IPS-15b (cell line): ENCODE results near the gene ENTR1.

Experiments
- H3K27me3 ChIP-seq: one replicate; pipeline ENCODE4 v1.6.1; 2013; ENCODE audit warnings: low read length; ENCODE audit not compliant: control insufficient read depth, insufficient read depth
- H3K36me3 ChIP-seq: one replicate; pipeline ENCODE4 v1.6.1; 2013; ENCODE audit warnings: low read length; ENCODE audit not compliant: control insufficient read depth, insufficient read depth
- H3K4me1 ChIP-seq: one replicate; pipeline ENCODE4 v1.6.1; 2013; ENCODE audit warnings: mild to moderate bottlenecking, low read length; ENCODE audit not compliant: control insufficient read depth, insufficient read depth
- H3K4me3 ChIP-seq: one replicate; pipeline ENCODE4 v1.5.1; 2013; ENCODE audit warnings: low read depth, low read length
- H3K9ac ChIP-seq: one replicate; pipeline ENCODE4 v1.6.1; 2013; ENCODE audit warnings: low read depth, mild to moderate bottlenecking, low read length
- H3K9me3 ChIP-seq: one replicate; pipeline ENCODE4 v1.6.1; 2013; ENCODE audit warnings: mild to moderate bottlenecking, low read length; ENCODE audit not compliant: control insufficient read depth, insufficient read depth

ENTR1 gene, protein sequence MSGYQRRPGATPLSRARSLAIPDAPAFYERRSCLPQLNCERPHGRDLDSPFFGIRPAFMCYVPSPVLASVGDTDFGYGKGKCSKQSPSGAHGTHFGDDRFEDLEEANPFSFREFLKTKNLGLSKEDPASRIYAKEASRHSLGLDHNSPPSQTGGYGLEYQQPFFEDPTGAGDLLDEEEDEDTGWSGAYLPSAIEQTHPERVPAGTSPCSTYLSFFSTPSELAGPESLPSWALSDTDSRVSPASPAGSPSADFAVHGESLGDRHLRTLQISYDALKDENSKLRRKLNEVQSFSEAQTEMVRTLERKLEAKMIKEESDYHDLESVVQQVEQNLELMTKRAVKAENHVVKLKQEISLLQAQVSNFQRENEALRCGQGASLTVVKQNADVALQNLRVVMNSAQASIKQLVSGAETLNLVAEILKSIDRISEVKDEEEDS

DNA sequence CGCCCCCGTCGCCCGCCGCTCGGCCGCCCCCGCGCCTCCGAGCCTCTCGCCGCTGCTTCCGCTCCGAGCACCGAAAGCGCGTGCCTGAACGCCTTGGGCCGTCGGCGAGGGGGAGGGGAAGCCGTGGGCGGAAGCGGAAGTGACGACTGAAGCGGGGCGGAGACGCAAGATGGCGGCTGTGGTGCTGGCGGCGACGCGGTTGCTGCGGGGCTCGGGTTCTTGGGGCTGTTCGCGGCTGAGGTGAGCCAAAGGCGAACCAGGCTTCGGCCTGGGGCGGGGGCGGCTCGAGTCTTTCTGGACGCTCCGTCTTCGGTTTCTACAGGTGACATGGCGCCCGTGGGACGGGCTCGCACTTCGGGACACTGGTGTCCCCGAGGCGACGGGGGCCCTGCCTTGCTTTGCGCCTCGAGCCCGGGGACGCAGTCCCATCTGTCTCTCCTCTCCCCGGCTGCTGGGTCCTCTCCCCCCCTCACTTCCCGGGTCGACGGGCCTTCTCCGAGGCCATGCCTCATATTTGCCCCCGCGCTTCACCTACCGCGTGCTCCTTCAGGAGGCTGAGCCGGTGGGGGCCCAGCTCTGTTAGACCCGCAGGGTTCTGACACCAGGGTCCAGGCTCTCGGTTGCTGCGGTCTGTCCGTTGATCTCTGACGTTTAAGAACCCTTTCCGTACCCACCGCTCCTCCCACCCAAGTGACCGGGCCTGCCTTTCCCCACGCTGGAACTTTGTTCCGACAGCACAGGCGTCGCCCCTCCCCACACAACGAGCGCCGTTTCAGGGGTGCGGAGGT lies at the start of gene ENTR1, which contains the start of gene PMPCA:
Gene ENTR1, minus strand, starts transcription at position 115 of the 788 bp plus-strand sequence. CDS start 217 bp downstream, outside the sequence.
Gene PMPCA, plus strand, starts transcription at position 159 of the 788 bp plus-strand sequence. Its CDS starts 11 bp downstream, at position 170.
- H3K9me3 ChIP-seq, result no peaks in the 10 kb centered on the region
- peaks cover 54% of the 10 kb centered on the region for H3K36me3 ChIP-seq
- H3K4me1 ChIP-seq, result peaks cover 4% of the 10 kb centered on the region
- no peaks in the 10 kb centered on the region for H3K27me3 ChIP-seq
- peak within 1 kb of the TSS; percentile 94 for H3K4me3 ChIP-seq
- H3K9ac ChIP-seq, result peak within 1 kb of the TSS; percentile 96

DNA sequence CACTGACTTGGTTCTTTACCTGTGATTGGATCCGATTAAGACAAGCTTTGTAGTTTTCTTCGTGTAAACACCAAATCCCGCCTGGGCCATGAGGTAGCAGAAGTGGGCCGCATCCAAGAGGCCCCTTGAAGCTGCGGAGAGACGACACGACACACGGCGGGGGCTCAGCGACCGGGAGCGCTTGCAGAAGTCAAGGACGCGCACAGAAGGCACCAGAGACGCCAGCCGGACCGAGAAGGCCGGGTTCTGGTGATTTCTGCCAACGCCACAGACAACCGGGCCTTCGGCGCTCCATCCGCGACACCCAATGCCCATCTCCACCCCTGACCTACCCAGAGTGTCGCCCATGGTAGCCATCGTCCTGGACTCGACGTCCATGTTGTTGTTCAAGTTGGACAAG lies 49.0 kb upstream of the ENTR1 start:
- no peaks in the 10 kb centered on the region for H3K4me1 ChIP-seq
- H3K9me3 ChIP-seq, result no peaks in the 10 kb centered on the region
- H3K36me3 ChIP-seq, result peaks cover 81% of the 10 kb centered on the region
- no peak overlapping the region for H3K4me3 ChIP-seq
- H3K9ac ChIP-seq, result no peak overlapping the region
- no peaks in the 10 kb centered on the region for H3K27me3 ChIP-seq

DNA sequence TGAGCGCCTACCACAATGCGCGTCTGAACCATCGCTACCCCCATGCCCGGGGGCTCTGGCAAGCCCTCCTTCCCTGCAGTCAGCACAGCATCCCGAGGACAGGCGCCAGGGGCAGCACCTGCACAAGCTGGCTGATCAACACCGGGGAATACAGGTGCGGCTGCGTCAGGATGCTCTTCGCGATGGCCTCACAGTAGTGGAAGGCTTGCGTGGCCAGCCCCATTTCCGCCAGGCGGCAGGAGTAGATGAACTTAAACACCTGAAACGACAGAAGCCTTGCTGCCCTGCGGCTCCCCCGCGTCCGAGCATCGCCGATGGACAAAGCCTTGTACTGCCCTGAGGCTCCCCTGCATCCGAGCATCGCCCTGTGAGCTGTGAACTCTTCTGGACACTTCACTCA lies 46.9 kb upstream of the ENTR1 start:
- no peaks in the 10 kb centered on the region for H3K27me3 ChIP-seq
- H3K36me3 ChIP-seq, result peaks cover 75% of the 10 kb centered on the region
- H3K9ac ChIP-seq, result no peak overlapping the region
- no peaks in the 10 kb centered on the region for H3K4me1 ChIP-seq
- H3K4me3 ChIP-seq, result no peak overlapping the region
- no peaks in the 10 kb centered on the region for H3K9me3 ChIP-seq

DNA sequence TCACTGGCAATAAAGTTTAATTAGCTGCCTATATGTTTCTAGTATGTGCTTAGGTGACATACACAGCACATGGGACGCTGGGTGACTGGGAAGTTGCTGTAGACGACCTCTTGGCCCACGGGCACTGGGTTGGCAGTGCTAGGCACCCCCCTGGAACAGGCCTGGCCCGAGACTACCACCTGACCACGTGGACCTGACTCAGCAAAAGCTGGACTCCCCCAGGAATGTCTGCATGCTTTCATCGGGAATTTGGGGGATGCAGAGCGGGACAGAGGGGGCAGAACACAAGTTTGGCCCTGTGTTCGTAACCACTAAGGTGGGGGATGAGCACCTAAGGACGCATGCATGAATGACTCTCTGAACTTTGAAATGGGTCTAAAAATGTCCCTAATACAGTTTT lies 45.8 kb upstream of the ENTR1 start:
- no peaks in the 10 kb centered on the region for H3K9me3 ChIP-seq
- no peaks in the 10 kb centered on the region for H3K4me1 ChIP-seq
- H3K27me3 ChIP-seq, result no peaks in the 10 kb centered on the region
- no peak overlapping the region for H3K9ac ChIP-seq
- H3K36me3 ChIP-seq, result peaks cover 72% of the 10 kb centered on the region
- H3K4me3 ChIP-seq, result no peak overlapping the region

DNA sequence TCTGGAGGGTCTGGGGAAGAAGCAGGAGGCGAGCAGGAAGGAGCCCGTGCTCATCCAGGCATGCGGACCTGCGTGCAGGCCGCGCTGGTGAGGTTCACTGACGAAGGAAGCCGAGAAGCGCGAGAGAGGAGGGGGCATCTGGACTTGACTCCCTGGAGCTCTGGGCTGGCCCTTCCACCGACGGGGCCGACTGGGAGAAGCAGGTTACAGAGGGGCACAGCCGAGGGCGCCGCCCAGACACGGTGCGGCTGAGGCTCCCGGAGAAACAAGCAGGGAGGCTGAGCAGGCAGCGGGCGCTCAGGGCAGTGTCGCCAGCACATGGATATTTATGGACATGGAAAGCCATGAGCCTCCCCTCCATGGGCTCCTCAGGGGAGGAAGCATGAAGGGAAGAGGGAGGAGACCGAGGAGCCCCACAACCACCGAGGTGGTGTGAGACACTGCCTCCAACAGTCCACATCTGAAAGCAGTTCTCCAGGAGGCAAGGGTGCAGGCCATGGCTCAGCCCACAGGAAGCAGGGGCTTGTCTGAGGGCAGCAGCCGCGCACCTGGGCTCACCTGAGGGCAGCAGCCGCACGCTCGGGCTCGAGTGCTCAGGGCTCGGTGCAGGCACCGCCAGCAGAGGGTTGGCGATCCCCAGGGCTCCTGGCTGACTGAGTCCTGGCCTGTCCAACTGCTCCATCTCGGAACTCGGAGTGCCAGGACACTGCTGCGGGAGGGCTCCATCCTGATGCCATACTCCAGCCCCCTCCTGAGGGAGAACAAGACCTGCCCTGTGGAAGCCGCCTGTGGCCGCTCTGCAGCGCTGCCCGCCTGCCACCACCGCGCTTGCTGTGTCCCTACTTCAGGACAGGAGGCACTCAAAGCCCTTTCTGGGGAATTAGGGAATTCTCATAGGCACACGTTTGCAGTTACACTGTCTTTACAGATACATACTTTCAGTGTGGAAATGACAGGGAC lies 44.9 kb upstream of the ENTR1 start:
- H3K9ac ChIP-seq, result no peak overlapping the region
- H3K4me1 ChIP-seq, result no peaks in the 10 kb centered on the region
- no peaks in the 10 kb centered on the region for H3K9me3 ChIP-seq
- H3K27me3 ChIP-seq, result no peaks in the 10 kb centered on the region
- peaks cover 72% of the 10 kb centered on the region for H3K36me3 ChIP-seq
- H3K4me3 ChIP-seq, result no peak overlapping the region

DNA sequence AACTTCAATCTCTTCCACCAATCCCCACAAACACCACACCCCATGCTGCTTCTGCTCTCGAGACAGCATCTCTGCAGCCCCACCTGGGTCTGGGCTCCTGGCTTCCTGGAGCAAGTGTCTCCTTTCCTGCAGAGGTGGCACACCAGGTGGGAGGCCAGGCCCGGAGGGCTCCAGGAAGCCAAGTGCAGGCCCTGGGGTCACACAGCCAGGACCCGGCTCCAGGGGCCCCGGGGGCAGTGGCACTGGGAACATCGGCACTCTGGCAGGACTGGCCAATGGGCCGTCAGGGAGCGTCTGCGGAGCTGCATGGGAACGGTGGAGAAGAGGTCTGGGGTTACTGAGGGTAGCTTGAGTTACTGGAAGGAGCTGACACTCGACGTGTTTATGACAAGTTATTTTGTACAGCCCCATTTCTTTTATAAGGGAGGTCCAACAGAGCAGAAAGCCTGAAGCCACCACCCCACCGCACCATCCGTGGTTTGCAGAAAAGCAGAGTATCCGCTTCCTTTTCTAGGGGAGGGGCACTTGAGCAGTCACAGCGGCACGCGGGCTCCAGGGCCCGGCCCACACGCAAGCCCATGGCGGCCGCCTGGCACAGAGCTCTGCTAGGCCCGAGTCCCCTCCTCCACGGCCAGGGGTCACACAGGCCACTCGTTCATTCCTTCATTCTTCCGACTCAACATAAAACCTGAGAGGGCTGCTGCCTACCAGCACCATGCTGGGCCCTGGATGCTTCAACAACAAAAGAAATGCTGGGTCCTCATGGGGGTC lies 43.8 kb upstream of the ENTR1 start:
- H3K27me3 ChIP-seq, result no peaks in the 10 kb centered on the region
- H3K9me3 ChIP-seq, result no peaks in the 10 kb centered on the region
- no peaks in the 10 kb centered on the region for H3K4me1 ChIP-seq
- no peak overlapping the region for H3K9ac ChIP-seq
- no peak overlapping the region for H3K4me3 ChIP-seq
- peaks cover 70% of the 10 kb centered on the region for H3K36me3 ChIP-seq

DNA sequence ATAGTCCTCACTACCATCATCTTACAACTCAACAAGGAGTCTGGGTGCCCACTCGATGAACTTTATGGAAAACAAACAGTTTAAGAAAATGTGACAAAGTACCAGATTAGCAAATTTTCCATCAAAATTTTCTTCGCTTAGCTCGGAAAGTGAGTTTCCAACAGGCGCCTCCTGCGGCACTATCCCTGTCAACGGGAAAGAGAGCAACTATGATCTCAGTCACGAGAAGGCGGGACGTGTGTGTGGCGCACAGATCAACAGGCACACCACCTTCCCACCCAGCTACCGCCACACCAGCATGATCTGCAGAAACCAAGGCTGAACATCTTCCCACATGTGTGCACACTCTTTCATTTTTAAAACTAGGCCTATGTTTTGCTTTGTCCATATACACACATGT lies 42.9 kb upstream of the ENTR1 start:
- no peaks in the 10 kb centered on the region for H3K4me1 ChIP-seq
- H3K36me3 ChIP-seq, result peaks cover 67% of the 10 kb centered on the region
- H3K9ac ChIP-seq, result no peak overlapping the region
- no peaks in the 10 kb centered on the region for H3K9me3 ChIP-seq
- H3K27me3 ChIP-seq, result no peaks in the 10 kb centered on the region
- H3K4me3 ChIP-seq, result no peak overlapping the region

DNA sequence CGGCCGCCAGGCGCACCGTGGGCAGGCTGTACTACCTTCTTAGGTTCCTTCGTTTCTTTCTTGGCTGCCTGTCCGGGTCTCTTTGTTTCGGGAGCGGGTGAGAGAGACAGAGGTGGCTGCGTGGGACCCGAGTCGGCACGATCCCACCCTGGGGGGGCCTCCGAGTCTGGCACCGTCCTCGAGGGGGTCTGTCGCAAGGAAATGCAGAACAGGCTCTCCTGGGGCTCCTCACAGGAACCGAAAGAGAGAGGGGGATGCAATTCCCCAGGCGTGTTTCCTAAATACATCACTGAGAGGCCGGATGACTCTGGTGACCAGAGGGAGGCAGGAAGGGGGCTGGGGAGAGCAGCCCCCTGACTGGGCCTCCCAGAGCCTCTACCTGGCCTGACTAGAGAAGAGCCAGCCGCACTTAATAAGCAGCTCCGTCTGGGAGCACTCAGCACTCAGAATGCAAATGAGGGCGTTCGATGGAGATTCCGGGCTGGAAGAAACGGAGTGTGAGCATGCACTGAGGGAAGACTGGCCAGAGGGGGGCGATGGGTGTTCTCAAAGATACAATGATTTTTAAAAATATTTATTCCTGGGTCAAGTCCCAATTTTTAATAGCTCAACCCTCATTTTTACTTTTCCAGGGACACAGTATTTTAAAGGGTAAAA lies 40.9 kb upstream of the ENTR1 start:
- H3K36me3 ChIP-seq, result peaks cover 68% of the 10 kb centered on the region
- no peak overlapping the region for H3K4me3 ChIP-seq
- no peaks in the 10 kb centered on the region for H3K4me1 ChIP-seq
- H3K9me3 ChIP-seq, result no peaks in the 10 kb centered on the region
- H3K9ac ChIP-seq, result no peak overlapping the region
- H3K27me3 ChIP-seq, result no peaks in the 10 kb centered on the region

DNA sequence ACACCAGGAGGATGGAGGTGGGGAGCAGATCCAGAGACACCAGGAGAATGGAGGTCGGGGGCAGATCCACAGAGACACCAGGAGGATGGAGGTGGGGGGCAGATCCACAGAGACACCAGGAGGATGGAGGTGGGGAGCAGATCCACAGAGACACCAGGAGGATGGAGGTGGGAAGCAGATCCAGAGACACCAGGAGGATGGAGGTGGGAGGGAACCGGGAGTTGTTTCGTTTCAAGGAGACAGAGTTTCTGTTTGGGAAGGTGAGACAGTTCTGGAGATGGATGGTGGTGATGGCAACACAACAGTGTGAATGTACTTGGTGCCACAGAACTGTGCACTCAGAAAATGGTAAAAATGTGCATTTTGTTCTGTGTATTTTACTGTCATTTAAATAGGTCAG lies 38.2 kb upstream of the ENTR1 start:
- Histone ChIP-seq H3K9ac (no peak overlapping the region), H3K4me3 (no peak overlapping the region), H3K9me3 (no peaks in the 10 kb centered on the region), H3K4me1 (no peaks in the 10 kb centered on the region), H3K27me3 (no peaks in the 10 kb centered on the region), H3K36me3 (peaks cover 60% of the 10 kb centered on the region)

DNA sequence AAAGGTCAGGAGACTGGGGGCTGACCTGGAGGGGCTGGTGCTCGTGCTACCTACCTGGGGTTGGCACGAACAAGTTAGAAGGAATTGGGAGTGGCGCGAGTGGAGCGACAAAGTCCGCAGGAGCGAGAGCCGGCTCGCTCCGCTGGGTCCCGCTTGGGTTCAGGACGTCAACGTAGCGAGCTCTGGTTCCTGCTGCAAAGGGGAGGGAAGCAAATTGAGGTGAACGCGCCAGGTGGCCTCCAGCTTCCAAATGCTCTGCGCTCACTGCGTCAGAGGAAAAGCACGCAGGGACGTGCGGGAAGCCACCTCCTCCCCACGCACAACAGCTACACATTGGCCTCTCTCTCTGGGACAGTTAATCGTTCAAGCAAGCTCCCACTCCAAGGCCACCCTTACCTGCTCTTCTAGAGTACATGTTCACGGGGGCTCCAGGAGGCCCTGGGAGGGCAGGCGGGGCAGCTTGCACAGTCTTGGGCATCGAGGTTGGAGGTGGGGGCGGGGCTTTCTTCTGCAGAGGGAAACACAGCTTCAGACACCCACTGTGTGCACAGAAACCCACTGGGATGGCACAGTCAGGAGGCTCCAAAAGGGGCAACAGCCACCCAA lies 36.9 kb upstream of the ENTR1 start:
- no peak overlapping the region for H3K9ac ChIP-seq

More for the DNA sequence above, 36.9 kb upstream of the ENTR1 start:
- H3K4me1 ChIP-seq, result no peaks in the 10 kb centered on the region
- no peaks in the 10 kb centered on the region for H3K27me3 ChIP-seq
- no peaks in the 10 kb centered on the region for H3K9me3 ChIP-seq
- peaks cover 68% of the 10 kb centered on the region for H3K36me3 ChIP-seq
- H3K4me3 ChIP-seq, result no peak overlapping the region
